PC-9 (cell line): ENCODE data around the gene CKAP2L. TPM values are rescaled to one million over a fixed set of nuclear protein-coding genes. Genes with fewer than 3 reads are reported as not detected.

ENCODE experiments used
- BruUV-seq: library from RNA; stranded (reverse); fragments of 400-500 nt; replicated peaks from 2 replicates; lab custom pipeline; 2021; lab: Mats Ljungman, UMichigan
- CTCF ChIA-PET: fragments of 300-600 bp; sonication (Branson Sonifier 250); formaldehyde crosslinking; loops from one replicate; lab custom pipeline; 2022; ENCODE audit warnings: antibody characterized with exemption; lab: Charles Lee
- POLR2A ChIA-PET: fragments of 300-600 bp; sonication (Branson Sonifier 250); formaldehyde crosslinking; loops from one replicate; lab custom pipeline; 2022; ENCODE audit warnings: antibody characterized with exemption; ENCODE audit not compliant: unreplicated experiment; lab: Charles Lee
- DNase-seq, 2 experiments: peaks; one replicate each; pipeline versions ENCODE4 v3.0.0 to v3.0.0-alpha.2; 2015 to 2022; ENCODE audit warnings: mixed read lengths in 1 of 2
- H2AFZ ChIP-seq: fragments of 200-600 bp; sonication (generic); 2 replicates; pipeline ENCODE4 v1.8.1; 2017; ENCODE audit warnings: antibody characterized with exemption
- H3F3A ChIP-seq: fragments of 200-600 bp; sonication (generic); 2 replicates; pipeline ENCODE4 v1.8.1; 2017; ENCODE audit warnings: antibody characterized with exemption, mild to moderate bottlenecking, low read depth; ENCODE audit not compliant: insufficient read depth
- H3K27ac ChIP-seq: fragments of 200-600 bp; sonication (generic); 2 replicates; pipeline ENCODE4 v1.6.1; 2016; ENCODE audit warnings: mixed run types
- H3K27me3 ChIP-seq: fragments of 200-600 bp; sonication (generic); 2 replicates; pipeline ENCODE4 v1.6.1; 2016; ENCODE audit warnings: low read depth, mixed run types; ENCODE audit not compliant: insufficient read depth
- H3K36me3 ChIP-seq: fragments of 200-600 bp; sonication (generic); 2 replicates; pipeline ENCODE4 v1.6.1; 2016; ENCODE audit warnings: low read depth, mixed run types
- H3K4me1 ChIP-seq: fragments of 200-600 bp; sonication (generic); replicated peaks from 2 replicates; pipeline ENCODE4 v1.6.1; 2016; ENCODE audit warnings: mixed run types; ENCODE audit not compliant: insufficient read depth
- H3K4me2 ChIP-seq: fragments of 200-600 bp; sonication (generic); 2 replicates; pipeline ENCODE4 v1.6.1; 2017; ENCODE audit warnings: mixed run types
- H3K4me3 ChIP-seq: fragments of 200-600 bp; sonication (generic); 2 replicates; pipeline ENCODE4 v1.6.1; 2016; ENCODE audit warnings: mixed run types
- H3K79me2 ChIP-seq: fragments of 200-600 bp; sonication (generic); 2 replicates; pipeline ENCODE4 v1.6.1; 2017; ENCODE audit warnings: low read depth, mixed run types
- H3K9me2 ChIP-seq: fragments of 200-600 bp; sonication (generic); 2 replicates; pipeline ENCODE4 v1.8.1; 2017; ENCODE audit warnings: mild to moderate bottlenecking; ENCODE audit not compliant: insufficient read depth
- H3K9me3 ChIP-seq: fragments of 200-600 bp; sonication (generic); 2 replicates; pipeline ENCODE4 v1.8.1; 2016; ENCODE audit warnings: low read depth; ENCODE audit not compliant: insufficient read depth
- H4K20me1 ChIP-seq: fragments of 200-600 bp; sonication (generic); 2 replicates; pipeline ENCODE4 v1.8.1; 2017; ENCODE audit not compliant: insufficient read depth
- CTCF ChIP-seq: fragments of 200-600 bp; sonication (generic); conservative IDR thresholded peaks from 2 replicates; pipeline ENCODE4 v1.6.1; 2017; ENCODE audit warnings: mixed run types, antibody characterized with exemption, mild to moderate bottlenecking, moderate library complexity
- EZH2 ChIP-seq: fragments of 200-600 bp; sonication (generic); IDR thresholded peaks from 2 replicates; pipeline ENCODE4 v1.8.0; 2017; ENCODE audit warnings: antibody characterized with exemption, low read depth
- intact Hi-C: fragments of 100-400 bp; cut with micrococcal nuclease; formaldehyde crosslinking; loops from one replicate; pipeline ENCODE4 v1.10.0; 2022; ENCODE audit not compliant: unreplicated experiment
- total RNA-seq: library from RNA; stranded (reverse); gene quantifications from 2 replicates; pipeline ENCODE4 v1.2.3, GENCODE V29; 2021

CKAP2L gene
- total RNA-seq, 1 experiment from 2014 or later = 28.7 TPM

- H3K27ac ChIP-seq = no peak overlapping the region
- H3K9me3 ChIP-seq = no peaks in the 10 kb centered on the region
- intact Hi-C loops = no loop called here
- no peak overlapping the region for H3K4me3 ChIP-seq
- no peak overlapping the region for H3K4me2 ChIP-seq
- peaks cover 2% of the 10 kb centered on the region for H3F3A ChIP-seq
- no peaks in the 10 kb centered on the region for H4K20me1 ChIP-seq
- no peaks in the 10 kb centered on the region for H3K79me2 ChIP-seq
- DNase-seq = no peak
- no peaks in the 10 kb centered on the region for H3K9me2 ChIP-seq
- peaks cover 35% of the 10 kb centered on the region for H3K36me3 ChIP-seq
- no peaks in the 10 kb centered on the region for H3K27me3 ChIP-seq
- ChIA-PET POLR2A (interaction anchor here (0.6 kb wide), 1 partner anchor 63 kb away, joined by 7 read pairs; no protein-coding TSS in a partner anchor), CTCF (interaction anchor here (0.5 to 0.9 kb wide), 2 partner anchors 186 to 450 kb away, joined by 3 to 6 read pairs; no protein-coding TSS in a partner anchor)
- no peaks in the 10 kb centered on the region for H3K4me1 ChIP-seq
- TF ChIP-seq CTCF (no peak), EZH2 (no peak)
- BruUV-seq = no TSS peak
- H2AFZ ChIP-seq = no peak overlapping the region
Measured at GRCh38 chr2:112755444-112755843, 9.0 kb downstream of the CKAP2L start.

GRCh38 chr2:112754564-112754963 is 9.8 kb downstream of the CKAP2L start:
- Histone ChIP-seq H3K27me3 (no peaks in the 10 kb centered on the region), H3K9me3 (no peaks in the 10 kb centered on the region), H3K4me3 (no peak overlapping the region), H3K27ac (no peak overlapping the region), H3K9me2 (no peaks in the 10 kb centered on the region), H3K4me1 (no peaks in the 10 kb centered on the region), H3K79me2 (no peaks in the 10 kb centered on the region), H3K36me3 (peaks cover 27% of the 10 kb centered on the region), H3K4me2 (no peak overlapping the region), H2AFZ (no peak overlapping the region), H4K20me1 (no peaks in the 10 kb centered on the region), H3F3A (peaks cover 7% of the 10 kb centered on the region)
- no peak for DNase-seq
- TF ChIP-seq EZH2 = no peak
- no peak for TF ChIP-seq CTCF
- intact Hi-C loops = no loop called here
- ChIA-PET POLR2A (interaction anchor here (0.7 kb wide), 1 partner anchor 176 kb away, joined by 6 read pairs; no protein-coding TSS in a partner anchor), CTCF (interaction anchor here (0.9 kb wide), 1 partner anchor 186 kb away, joined by 3 read pairs; no protein-coding TSS in a partner anchor)
- BruUV-seq = no TSS peak

GRCh38 chr2:112752667-112753066 is 11.7 kb downstream of the CKAP2L start:
- no peaks in the 10 kb centered on the region for H3K79me2 ChIP-seq
- intact Hi-C loops = no loop called here
- ChIA-PET CTCF (interaction anchor here (0.6 to 1.1 kb wide), 5 partner anchors 132 to 610 kb away, joined by 3 to 8 read pairs (median 4); no protein-coding TSS in a partner anchor), POLR2A (no interaction called here)
- TF ChIP-seq EZH2 = no peak
- TF ChIP-seq CTCF = no peak
- no peaks in the 10 kb centered on the region for H3K27me3 ChIP-seq
- DNase-seq = no peak
- no peaks in the 10 kb centered on the region for H3K4me1 ChIP-seq
- H2AFZ ChIP-seq = no peak overlapping the region
- H3K36me3 ChIP-seq = peaks cover 22% of the 10 kb centered on the region; the same call in 1 of the 2 replicates
- H3F3A ChIP-seq = peaks cover 7% of the 10 kb centered on the region
- H3K9me2 ChIP-seq = no peaks in the 10 kb centered on the region
- no peaks in the 10 kb centered on the region for H4K20me1 ChIP-seq
- H3K27ac ChIP-seq = no peak overlapping the region
- H3K4me3 ChIP-seq = no peak overlapping the region
- no peaks in the 10 kb centered on the region for H3K9me3 ChIP-seq
- no TSS peak for BruUV-seq
- no peak overlapping the region for H3K4me2 ChIP-seq
